ENCODE data around the gene ASTN2.
A peak's percentile ranks its signal among the peaks of the same experiment; 100 is the strongest.

The ASTN2 gene

DNA sequence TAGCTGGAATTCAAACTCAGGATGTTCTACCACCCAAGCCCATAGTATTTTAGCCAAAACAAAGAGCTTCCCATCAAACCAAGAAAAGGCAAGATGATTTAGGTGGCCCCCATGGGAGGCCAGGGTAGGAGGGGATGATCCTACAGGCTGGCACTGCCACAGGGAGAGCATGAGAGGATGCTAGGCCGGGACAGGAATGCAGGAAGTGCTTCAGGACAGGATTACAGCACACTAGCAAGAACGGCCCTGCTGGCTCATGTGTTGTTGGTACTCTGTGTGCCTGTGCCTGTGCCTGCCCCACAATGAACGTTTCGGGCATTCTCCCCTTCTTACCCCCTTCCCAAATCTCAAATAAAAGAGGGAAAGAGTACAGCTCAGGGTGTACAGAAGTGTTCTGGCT lies 838.5 kb downstream of the ASTN2 start:
- intact Hi-C loops (cut with DNase I; ENCODE audit: low total_unique reads) = loop anchor here (5.0 to 10.0 kb wide), 2 partner anchors 214 to 422 kb away; partner anchors contain the start of gene PAPPA
- H3K4me1 ChIP-seq = peaks cover 0 to 10% (median 3%) of the 10 kb centered on the region in 4 donors
- TF ChIP-seq CTCF (IDR thresholded peaks at IDR 0.05) = no peak
- no peaks in the 10 kb centered on the region for H3K27me3 ChIP-seq
- no peak overlapping the region for H3K27ac ChIP-seq
- DNase-seq = no peak
- no peaks in the 10 kb centered on the region for H3K36me3 ChIP-seq
- H3K9me3 ChIP-seq = no peaks in the 10 kb centered on the region
- H3K4me3 ChIP-seq = no peak overlapping the region

DNA sequence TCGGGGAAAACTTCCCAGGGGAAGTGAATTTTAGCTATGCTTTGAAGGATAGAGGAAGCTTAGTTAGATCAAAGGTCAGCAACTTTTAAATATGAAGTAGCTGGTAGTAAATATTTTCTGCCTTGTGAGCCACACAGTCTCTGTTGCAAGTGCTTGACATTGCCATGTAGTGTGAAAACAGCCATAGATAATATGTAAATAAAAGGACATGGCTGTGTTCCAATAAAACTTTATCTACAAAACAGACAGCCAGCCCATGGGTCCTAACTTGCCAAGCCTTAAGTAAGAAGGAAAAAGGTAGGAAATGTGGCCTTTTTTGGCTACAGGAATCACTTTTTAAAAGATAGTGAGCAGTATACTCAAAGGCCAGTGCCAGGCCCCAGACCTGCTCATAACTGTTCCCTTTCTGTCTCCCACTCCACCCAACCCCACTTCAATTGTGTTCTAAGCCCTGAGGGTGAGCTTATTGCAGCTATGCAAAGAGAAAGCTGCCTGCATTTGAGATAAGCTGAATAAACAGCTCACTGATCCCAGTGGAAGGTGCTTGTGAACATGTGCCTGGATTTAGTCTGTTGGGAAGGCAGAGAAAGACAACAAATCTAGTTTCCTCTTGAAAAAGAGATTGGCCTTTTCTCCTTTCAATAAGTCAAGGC lies 840.7 kb downstream of the ASTN2 start:
- no peak overlapping the region for H3K27ac ChIP-seq
- no peaks in the 10 kb centered on the region for H3K27me3 ChIP-seq
- DNase-seq = no peak
- no peak for TF ChIP-seq CTCF (IDR thresholded peaks at IDR 0.05)
- peaks cover 0 to 10% (median 3%) of the 10 kb centered on the region in 4 donors for H3K4me1 ChIP-seq
- no peak overlapping the region for H3K4me3 ChIP-seq
- intact Hi-C loops (cut with DNase I; ENCODE audit: low total_unique reads) = loop anchor here (5.0 to 10.0 kb wide), 2 partner anchors 419 to 982 kb away; partner anchors contain the start of gene PAPPA
- no peaks in the 10 kb centered on the region for H3K9me3 ChIP-seq
- no peaks in the 10 kb centered on the region for H3K36me3 ChIP-seq

- H3K4me1 ChIP-seq = peaks cover 0 to 10% (median 3%) of the 10 kb centered on the region in 4 donors
- TF ChIP-seq CTCF (IDR thresholded peaks at IDR 0.05) = peak; percentile 83 to 90
- no peaks in the 10 kb centered on the region for H3K9me3 ChIP-seq
- no peak overlapping the region for H3K4me3 ChIP-seq
- intact Hi-C loops (cut with DNase I; ENCODE audit: low total_unique reads) = loop anchor here (5.0 to 10.0 kb wide), 2 partner anchors 417 to 980 kb away; partner anchors contain the start of gene PAPPA
- H3K27ac ChIP-seq = no peak overlapping the region
- peak; percentile 75 to 87 for DNase-seq
- H3K27me3 ChIP-seq = no peaks in the 10 kb centered on the region
- no peaks in the 10 kb centered on the region for H3K36me3 ChIP-seq
These were observed 842.6 kb downstream of the ASTN2 start for GRCh38 chr9:116572095-116572748.

- no peak for DNase-seq
- Histone ChIP-seq H3K9me3 (no peaks in the 10 kb centered on the region), H3K27ac (no peak overlapping the region)
These were observed 845.7 kb downstream of the ASTN2 start for GRCh38 chr9:116569111-116569510.

More at GRCh38 chr9:116569111-116569510, 845.7 kb downstream of the ASTN2 start:
- no peak for TF ChIP-seq CTCF (IDR thresholded peaks at IDR 0.05)
- H3K27me3 ChIP-seq = no peaks in the 10 kb centered on the region
- H3K36me3 ChIP-seq = no peaks in the 10 kb centered on the region
- H3K4me1 ChIP-seq = peaks cover 0 to 10% (median 3%) of the 10 kb centered on the region in 4 donors
- intact Hi-C loops (cut with DNase I; ENCODE audit: low total_unique reads) = no loop called here
- H3K4me3 ChIP-seq = no peak overlapping the region
